SK-N-SH (cell line): ENCODE data around the gene ARMC8.

Experiments
- GABPA ChIP-seq: IDR thresholded peaks from 2 replicates; pipeline ENCODE4 v1.4.0; 2012; ENCODE audit warnings: low read depth, mild to moderate bottlenecking
- POLR2AphosphoS5 ChIP-seq: IDR thresholded peaks from 2 replicates; pipeline ENCODE4 v1.6.1; 2012; ENCODE audit warnings: low read depth, low read length
- REST ChIP-seq: IDR thresholded peaks from 2 replicates; pipeline ENCODE4 v1.6.1; 2012; ENCODE audit warnings: mild to moderate bottlenecking, low read depth, low read length, moderate library complexity
- USF2 ChIP-seq: fragments of 150-350 bp; IDR thresholded peaks from 2 replicates; pipeline ENCODE4 v1.6.1; 2017; ENCODE audit warnings: antibody characterized with exemption, low read length, low read depth, borderline replicate concordance
- TF ChIP-seq, protein P1 (sequence below): fragments of 200-600 bp; sonication (generic); IDR thresholded peaks from 2 replicates; pipeline ENCODE4 v1.6.1; 2017; ENCODE audit warnings: antibody characterized with exemption, mild to moderate bottlenecking, moderate library complexity

GRCh38 chr3:138200424-138200823 is 13.3 kb downstream of the ARMC8 start:
- TF ChIP-seq, protein P1, sequence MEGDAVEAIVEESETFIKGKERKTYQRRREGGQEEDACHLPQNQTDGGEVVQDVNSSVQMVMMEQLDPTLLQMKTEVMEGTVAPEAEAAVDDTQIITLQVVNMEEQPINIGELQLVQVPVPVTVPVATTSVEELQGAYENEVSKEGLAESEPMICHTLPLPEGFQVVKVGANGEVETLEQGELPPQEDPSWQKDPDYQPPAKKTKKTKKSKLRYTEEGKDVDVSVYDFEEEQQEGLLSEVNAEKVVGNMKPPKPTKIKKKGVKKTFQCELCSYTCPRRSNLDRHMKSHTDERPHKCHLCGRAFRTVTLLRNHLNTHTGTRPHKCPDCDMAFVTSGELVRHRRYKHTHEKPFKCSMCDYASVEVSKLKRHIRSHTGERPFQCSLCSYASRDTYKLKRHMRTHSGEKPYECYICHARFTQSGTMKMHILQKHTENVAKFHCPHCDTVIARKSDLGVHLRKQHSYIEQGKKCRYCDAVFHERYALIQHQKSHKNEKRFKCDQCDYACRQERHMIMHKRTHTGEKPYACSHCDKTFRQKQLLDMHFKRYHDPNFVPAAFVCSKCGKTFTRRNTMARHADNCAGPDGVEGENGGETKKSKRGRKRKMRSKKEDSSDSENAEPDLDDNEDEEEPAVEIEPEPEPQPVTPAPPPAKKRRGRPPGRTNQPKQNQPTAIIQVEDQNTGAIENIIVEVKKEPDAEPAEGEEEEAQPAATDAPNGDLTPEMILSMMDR, result no peak
- TF ChIP-seq POLR2AphosphoS5 (no peak), REST (no peak), GABPA (no peak), USF2 (no peak)
